HG03442 (cell line): ENCODE data around the gene CYGB.

Source experiments
- ATAC-seq: cut with Tn5 transposase; IDR thresholded peaks from one replicate; pipeline ENCODE4 v1.9.1; 2021; ENCODE audit warnings: mild to moderate bottlenecking, moderate library complexity; ENCODE audit not compliant: unreplicated experiment

CYGB gene

GRCh38 chr17:76487451-76488192 lies 49.9 kb downstream of the CYGB start:
- ATAC-seq: no peak

- no peak for ATAC-seq
These were observed 51.9 kb downstream of the CYGB start for GRCh38 chr17:76485569-76485968.

GRCh38 chr17:76484228-76484725 lies 53.2 kb downstream of the CYGB start:
- no peak for ATAC-seq

- ATAC-seq: peak; percentile 59
These were observed 56.3 kb downstream of the CYGB start for GRCh38 chr17:76481071-76481655.

GRCh38 chr17:76480632-76481031 lies 56.9 kb downstream of the CYGB start:
- ATAC-seq: no peak

GRCh38 chr17:76479515-76480060 lies 57.9 kb downstream of the CYGB start:
- no peak for ATAC-seq

GRCh38 chr17:76478730-76479514 lies 58.6 kb downstream of the CYGB start:
- ATAC-seq: no peak

- ATAC-seq: no peak
These were observed 59.4 kb downstream of the CYGB start for GRCh38 chr17:76478097-76478496.

GRCh38 chr17:76477576-76477975 lies 59.9 kb downstream of the CYGB start:
- no peak for ATAC-seq
